GM19193 (cell line): ENCODE results near the gene ZNF532.

ENCODE experiments used
- POLR2A ChIP-seq: IDR thresholded peaks from 4 replicates; pipeline ENCODE4 v1.6.1; 2011; ENCODE audit not compliant: insufficient read depth, insufficient read length; ENCODE audit errors: extremely low read depth

Gene ZNF532

GRCh38 chr18:58903533-58903932 lies 38.9 kb downstream of the ZNF532 start:
- no peak for TF ChIP-seq POLR2A

DNA sequence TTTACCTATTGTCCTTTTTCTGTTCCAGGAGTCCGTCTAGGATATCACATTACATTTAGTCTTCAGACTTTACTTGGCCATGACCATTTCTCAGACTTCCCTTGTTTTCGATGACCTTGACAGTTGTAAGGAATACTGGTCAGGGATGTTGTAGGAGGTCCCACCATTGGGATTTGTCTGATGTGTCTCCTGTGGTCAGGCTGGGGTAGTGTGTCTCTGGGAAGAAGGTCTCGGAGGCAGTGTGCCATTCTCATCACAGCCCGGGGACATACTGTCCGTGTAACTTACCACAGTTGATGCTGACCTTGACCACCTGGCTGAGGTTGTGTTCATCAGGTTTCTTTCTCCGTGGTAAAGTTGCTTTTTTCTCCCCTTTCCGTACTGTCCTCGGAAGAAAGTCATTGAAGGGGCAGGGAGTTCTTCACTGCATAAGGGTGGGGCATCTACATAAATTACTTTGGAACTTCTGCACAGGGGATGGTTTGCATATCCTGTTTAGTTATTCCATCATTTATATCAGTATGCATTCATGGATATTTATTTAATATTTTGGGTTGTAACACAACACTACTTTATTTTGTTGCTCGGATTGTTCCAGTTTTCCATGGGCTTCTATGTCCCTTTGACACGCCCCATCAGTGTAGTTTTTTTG lies 41.2 kb downstream of the ZNF532 start:
- TF ChIP-seq POLR2A: no peak

GRCh38 chr18:58908006-58908405 lies 43.3 kb downstream of the ZNF532 start:
- TF ChIP-seq POLR2A: no peak

DNA sequence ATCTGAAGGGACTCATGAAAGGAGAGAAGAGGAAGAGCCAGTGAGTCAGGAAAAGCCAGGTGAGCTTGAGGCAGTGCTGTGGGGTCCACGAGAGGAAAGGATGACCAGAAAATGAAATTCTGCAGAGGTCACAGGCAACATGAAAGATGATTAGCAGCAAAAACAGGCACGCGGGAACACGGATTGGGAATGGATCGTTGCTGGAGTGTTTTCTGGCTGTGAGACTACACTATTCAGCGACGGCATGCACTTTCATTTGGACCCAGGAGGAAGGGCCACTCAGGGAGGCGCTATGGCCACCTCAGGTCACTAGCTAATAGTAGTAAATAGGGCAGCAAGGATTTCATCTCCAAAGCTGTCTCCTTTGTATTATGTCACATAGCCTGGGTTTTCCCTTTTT lies 44.8 kb downstream of the ZNF532 start:
- TF ChIP-seq POLR2A: no peak

DNA sequence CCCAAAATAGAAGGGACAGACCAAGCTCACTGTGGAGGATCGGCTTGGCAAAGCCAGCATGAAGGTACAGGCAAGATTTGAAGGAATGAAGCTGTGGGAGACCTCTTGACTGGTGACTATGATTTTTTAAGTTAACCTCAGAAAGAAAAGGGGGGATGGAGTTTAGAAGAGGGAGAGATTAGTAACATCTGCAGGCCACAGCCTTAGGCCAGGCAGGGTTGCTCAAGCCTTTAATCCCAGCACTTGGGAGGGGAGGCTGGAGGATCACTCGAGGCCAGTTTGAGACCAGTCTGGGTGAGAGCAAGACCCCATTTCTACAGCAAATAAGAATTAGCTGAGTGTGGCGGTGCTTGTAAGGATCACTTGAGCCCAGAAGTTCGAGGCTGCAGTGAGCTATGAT lies 46.6 kb downstream of the ZNF532 start:
- no peak for TF ChIP-seq POLR2A

DNA sequence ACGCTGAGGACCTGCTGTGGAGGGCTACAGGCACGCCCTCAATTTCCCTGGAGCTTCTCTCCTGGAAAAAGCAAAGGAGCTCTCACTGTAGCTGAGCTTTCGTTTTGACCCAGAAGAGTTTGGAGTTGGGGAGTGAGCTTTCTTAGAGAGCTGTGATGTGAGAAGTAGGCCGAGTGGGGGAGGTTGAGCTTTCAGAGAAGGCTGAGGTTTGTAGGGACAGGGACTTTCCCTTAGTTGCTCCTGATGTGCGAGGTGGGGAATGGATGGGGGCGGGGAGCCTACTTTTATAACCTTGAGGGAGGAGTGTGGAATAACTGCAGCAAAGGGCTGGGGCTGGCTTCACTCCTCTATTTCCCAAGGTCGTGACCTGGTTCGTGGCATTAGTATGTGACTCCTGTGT lies 47.1 kb downstream of the ZNF532 start:
- no peak for TF ChIP-seq POLR2A

DNA sequence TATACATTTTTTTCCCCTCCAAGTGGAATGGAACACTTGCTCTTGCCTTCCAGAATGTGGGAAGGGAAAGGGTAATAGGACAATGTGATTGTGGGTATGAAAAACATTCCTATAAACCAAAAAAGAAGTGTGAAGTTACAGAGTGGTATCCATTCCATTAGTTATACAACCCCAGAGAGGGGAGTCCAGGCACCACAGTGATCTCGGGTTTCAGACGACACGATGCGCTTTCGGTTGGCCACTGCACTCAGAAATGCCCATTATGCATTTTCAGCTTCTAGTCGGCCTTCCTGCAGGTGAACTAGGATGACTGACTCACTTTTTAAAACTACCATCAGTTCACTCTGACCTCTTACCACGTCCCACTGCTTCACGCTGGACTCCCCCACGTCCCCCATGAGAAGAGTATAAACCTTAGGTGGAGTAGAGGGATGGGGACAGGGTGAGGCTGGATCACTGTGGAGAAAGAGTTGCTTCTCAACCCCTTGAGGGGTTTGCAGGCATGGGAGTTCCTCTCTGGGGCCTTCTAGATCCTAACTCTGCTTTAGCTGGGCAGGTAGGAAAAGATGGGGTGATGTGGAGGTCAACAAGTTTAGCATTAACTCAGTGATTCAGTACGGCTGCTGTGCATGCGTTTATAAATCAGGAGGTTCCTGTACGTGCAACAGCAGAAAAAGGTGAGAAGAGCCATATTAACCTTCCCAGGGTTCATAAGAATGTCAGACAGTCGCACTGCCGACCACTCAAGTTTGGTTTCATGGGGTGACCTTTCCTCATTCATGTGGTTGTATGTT lies 50.5 kb downstream of the ZNF532 start:
- no peak for TF ChIP-seq POLR2A

DNA sequence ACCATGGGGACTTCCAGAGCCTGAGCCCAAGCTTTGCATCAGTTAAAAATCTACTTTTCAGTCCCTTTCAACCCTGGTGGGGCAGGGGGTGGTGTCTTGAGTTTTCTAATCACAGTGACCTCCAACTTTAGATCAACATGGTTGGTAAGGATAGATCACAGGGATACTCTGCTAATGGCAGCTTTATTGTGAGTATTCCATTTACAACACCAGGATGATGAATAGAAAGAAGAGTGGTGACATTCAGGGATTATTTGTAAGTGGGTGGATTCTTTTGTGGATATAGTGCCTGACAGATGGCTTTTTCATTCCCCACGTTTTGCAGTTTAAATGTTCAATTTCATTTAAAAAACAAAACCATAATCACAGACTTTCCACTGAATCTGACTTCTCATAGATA lies 51.3 kb downstream of the ZNF532 start:
- TF ChIP-seq POLR2A: no peak

GRCh38 chr18:58922995-58923394 lies 58.3 kb downstream of the ZNF532 start:
- no peak for TF ChIP-seq POLR2A

GRCh38 chr18:58924473-58924872 lies 59.8 kb downstream of the ZNF532 start:
- no peak for TF ChIP-seq POLR2A

GRCh38 chr18:58927659-58928058 lies 63.0 kb downstream of the ZNF532 start:
- TF ChIP-seq POLR2A: no peak

GRCh38 chr18:58928386-58928785 lies 63.7 kb downstream of the ZNF532 start:
- no peak for TF ChIP-seq POLR2A

DNA sequence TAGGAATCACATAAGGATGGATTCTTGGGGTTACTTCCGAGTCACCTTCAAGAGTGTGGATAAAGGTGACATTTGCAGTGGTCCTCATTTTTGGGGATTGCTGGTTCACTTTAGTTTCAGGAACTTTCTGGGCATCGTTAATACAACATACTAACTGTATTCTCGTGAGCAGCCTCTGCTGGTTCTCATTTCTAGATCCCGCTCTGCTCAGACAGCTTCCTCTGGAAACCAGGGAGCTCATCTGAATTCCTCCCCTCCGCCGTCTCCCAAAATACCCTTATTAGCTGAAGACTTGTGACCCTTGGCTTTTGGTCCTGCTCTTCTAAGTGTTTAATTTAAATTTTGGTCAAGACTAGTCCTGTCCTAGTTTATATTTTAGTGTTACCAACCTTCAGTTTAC lies 64.5 kb downstream of the ZNF532 start:
- no peak for TF ChIP-seq POLR2A

GRCh38 chr18:58934356-58934755 lies 69.7 kb downstream of the ZNF532 start:
- TF ChIP-seq POLR2A: no peak

- TF ChIP-seq POLR2A: no peak
Measured at GRCh38 chr18:58934933-58935577, 70.4 kb downstream of the ZNF532 start.
